Activated naive CD4-positive, alpha-beta T cell treated with anti-CD3 and anti-CD28 coated beads, Interleukin-2, amount 50 U/mL, for 24 hours (primary cell): ENCODE data around the gene RGS7.
"Not testable (repeated sequence)": the region's sequence is repeated elsewhere in the genome, so short reads cannot be mapped to it uniquely, and the experiment has no call there.

Experiments
- H3K27ac Mint-ChIP-seq: one replicate; pipeline ENCODE4 v1.8.0; 2021; ENCODE audit warnings: mild to moderate bottlenecking, mixed read lengths
- H3K27me3 Mint-ChIP-seq: one replicate; pipeline ENCODE4 v1.8.0; 2021; ENCODE audit warnings: mixed read lengths
- H3K36me3 Mint-ChIP-seq: one replicate; pipeline ENCODE4 v1.8.0; 2021; ENCODE audit warnings: mixed read lengths
- H3K4me1 Mint-ChIP-seq: one replicate; pipeline ENCODE4 v1.8.0; 2021; ENCODE audit warnings: mixed read lengths
- H3K4me3 Mint-ChIP-seq: one replicate; pipeline ENCODE4 v1.8.0; 2021; ENCODE audit warnings: mild to moderate bottlenecking, mixed read lengths
- H3K9me3 Mint-ChIP-seq: one replicate; pipeline ENCODE4 v1.8.0; 2021; ENCODE audit warnings: mixed read lengths

The RGS7 gene

GRCh38 chr1:241309651-241310050, 47.4 kb downstream of the RGS7 start:
- Mint-ChIP-seq H3K4me3 (no peak overlapping the region), H3K27me3 (no peaks in the 10 kb centered on the region), H3K4me1 (no peaks in the 10 kb centered on the region), H3K9me3 (no peaks in the 10 kb centered on the region), H3K27ac (no peak overlapping the region), H3K36me3 (no peaks in the 10 kb centered on the region)

GRCh38 chr1:241308471-241308870, 48.5 kb downstream of the RGS7 start:
- H3K9me3 Mint-ChIP-seq = peaks cover 2% of the 10 kb centered on the region
- H3K27ac Mint-ChIP-seq = no peak overlapping the region
- H3K27me3 Mint-ChIP-seq = no peaks in the 10 kb centered on the region
- no peak overlapping the region for H3K4me3 Mint-ChIP-seq
- H3K36me3 Mint-ChIP-seq = no peaks in the 10 kb centered on the region
- no peaks in the 10 kb centered on the region for H3K4me1 Mint-ChIP-seq

DNA sequence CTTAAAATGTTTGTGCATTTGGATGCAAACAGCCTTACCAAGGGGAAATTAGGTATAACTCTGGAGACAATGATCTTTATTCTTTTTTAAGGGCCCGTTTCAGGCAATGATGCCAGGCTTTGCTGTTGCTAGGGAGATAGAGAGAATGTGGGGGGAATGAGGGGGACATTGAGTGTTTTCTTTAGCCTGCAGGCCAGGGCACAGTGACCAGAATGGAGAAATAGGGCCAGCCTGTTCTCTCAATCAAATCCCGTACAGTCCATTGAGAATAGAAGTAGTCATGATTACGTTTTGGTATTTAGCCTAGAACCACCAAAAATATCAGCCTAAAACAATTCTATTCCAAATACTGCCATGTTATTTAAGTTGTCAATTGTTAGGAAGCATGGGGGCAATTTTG, 49.0 kb downstream of the RGS7 start:
- Mint-ChIP-seq H3K4me1 (no peaks in the 10 kb centered on the region), H3K36me3 (no peaks in the 10 kb centered on the region), H3K27me3 (no peaks in the 10 kb centered on the region), H3K9me3 (peaks cover 7% of the 10 kb centered on the region), H3K27ac (no peak overlapping the region), H3K4me3 (no peak overlapping the region)

DNA sequence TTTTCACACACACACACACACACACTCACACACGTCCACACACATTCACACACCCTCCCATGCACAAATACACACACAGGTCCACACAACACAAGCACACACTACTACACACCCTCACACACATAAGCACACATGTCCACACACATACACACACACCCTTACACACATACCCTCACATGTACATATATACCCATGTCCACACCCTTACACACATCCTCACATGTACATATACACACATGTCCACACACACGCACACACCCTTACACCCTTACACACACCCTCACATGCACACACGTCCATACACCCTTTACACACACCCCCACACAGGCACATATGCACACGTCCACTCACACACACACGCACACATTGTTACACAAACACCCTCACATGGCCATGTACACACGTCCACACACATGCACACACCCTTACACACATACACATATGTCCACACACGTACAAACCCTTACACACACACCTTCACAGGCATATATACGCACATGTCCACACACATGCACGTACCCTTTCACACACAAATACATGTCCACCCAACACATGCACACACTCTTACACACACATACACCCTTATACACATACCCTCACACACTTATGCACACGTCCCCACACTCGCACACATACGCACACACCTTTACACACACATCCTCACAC, 50.7 kb downstream of the RGS7 start:
- no peak overlapping the region for H3K4me3 Mint-ChIP-seq
- peaks cover 2% of the 10 kb centered on the region for H3K36me3 Mint-ChIP-seq
- H3K27me3 Mint-ChIP-seq = no peaks in the 10 kb centered on the region
- no peaks in the 10 kb centered on the region for H3K4me1 Mint-ChIP-seq
- H3K9me3 Mint-ChIP-seq = peaks cover 7% of the 10 kb centered on the region
- H3K27ac Mint-ChIP-seq = no peak overlapping the region

- not testable (repeated sequence) for H3K4me3 Mint-ChIP-seq, H3K9me3 Mint-ChIP-seq, H3K36me3 Mint-ChIP-seq, H3K4me1 Mint-ChIP-seq, H3K27me3 Mint-ChIP-seq, H3K27ac Mint-ChIP-seq
These were observed 55.0 kb downstream of the RGS7 start for GRCh38 chr1:241302024-241302423.

- H3K4me1 Mint-ChIP-seq = no peaks in the 10 kb centered on the region
- no peak overlapping the region for H3K27ac Mint-ChIP-seq
- H3K4me3 Mint-ChIP-seq = no peak overlapping the region
- H3K9me3 Mint-ChIP-seq = peaks cover 7% of the 10 kb centered on the region
- peaks cover 2% of the 10 kb centered on the region for H3K36me3 Mint-ChIP-seq
- no peaks in the 10 kb centered on the region for H3K27me3 Mint-ChIP-seq
These were observed 57.7 kb downstream of the RGS7 start for GRCh38 chr1:241299347-241299746.

- H3K4me3 Mint-ChIP-seq = no peak overlapping the region
- H3K36me3 Mint-ChIP-seq = no peaks in the 10 kb centered on the region
- H3K27ac Mint-ChIP-seq = no peak overlapping the region
- H3K27me3 Mint-ChIP-seq = no peaks in the 10 kb centered on the region
- no peaks in the 10 kb centered on the region for H3K4me1 Mint-ChIP-seq
- peaks cover 4% of the 10 kb centered on the region for H3K9me3 Mint-ChIP-seq
These were observed 64.0 kb downstream of the RGS7 start for GRCh38 chr1:241292973-241293372.

GRCh38 chr1:241291548-241291947, 65.5 kb downstream of the RGS7 start:
- H3K36me3 Mint-ChIP-seq, H3K27ac Mint-ChIP-seq, H3K4me1 Mint-ChIP-seq, H3K4me3 Mint-ChIP-seq, H3K9me3 Mint-ChIP-seq, H3K27me3 Mint-ChIP-seq: not testable (repeated sequence)

- H3K4me3 Mint-ChIP-seq = no peak overlapping the region
- no peaks in the 10 kb centered on the region for H3K36me3 Mint-ChIP-seq
- no peaks in the 10 kb centered on the region for H3K27me3 Mint-ChIP-seq
- H3K9me3 Mint-ChIP-seq = peaks cover 33% of the 10 kb centered on the region
- no peak overlapping the region for H3K27ac Mint-ChIP-seq
- no peaks in the 10 kb centered on the region for H3K4me1 Mint-ChIP-seq
These were observed 70.5 kb downstream of the RGS7 start for GRCh38 chr1:241286486-241286885.

DNA sequence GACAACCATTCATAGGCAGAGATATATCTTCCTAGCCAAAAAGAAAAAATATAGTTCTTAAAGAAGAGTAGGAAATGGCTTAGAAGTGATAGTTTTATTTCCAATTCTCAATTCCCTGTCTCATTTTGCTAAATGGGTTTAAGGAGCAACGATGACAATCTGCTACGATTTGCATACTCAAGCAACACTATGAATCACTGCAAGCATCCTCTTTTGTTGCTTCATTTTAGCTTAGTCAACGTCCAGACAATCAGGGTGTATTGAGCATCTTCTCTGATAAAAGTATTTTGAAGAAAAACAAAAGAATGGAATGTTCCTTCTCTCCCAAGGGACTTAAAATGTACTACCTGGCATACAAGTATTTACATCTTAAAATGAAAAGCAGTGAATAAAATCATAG, 80.6 kb downstream of the RGS7 start:
- Mint-ChIP-seq H3K4me1 (no peaks in the 10 kb centered on the region), H3K36me3 (peaks cover 2% of the 10 kb centered on the region), H3K9me3 (peaks cover 19% of the 10 kb centered on the region), H3K4me3 (no peak overlapping the region), H3K27me3 (no peaks in the 10 kb centered on the region), H3K27ac (no peak overlapping the region)

- Mint-ChIP-seq H3K27me3 (no peaks in the 10 kb centered on the region), H3K36me3 (peaks cover 2% of the 10 kb centered on the region), H3K9me3 (peaks cover 19% of the 10 kb centered on the region), H3K4me3 (no peak overlapping the region), H3K27ac (no peak overlapping the region), H3K4me1 (no peaks in the 10 kb centered on the region)
These were observed 81.0 kb downstream of the RGS7 start for GRCh38 chr1:241275981-241276380.

DNA sequence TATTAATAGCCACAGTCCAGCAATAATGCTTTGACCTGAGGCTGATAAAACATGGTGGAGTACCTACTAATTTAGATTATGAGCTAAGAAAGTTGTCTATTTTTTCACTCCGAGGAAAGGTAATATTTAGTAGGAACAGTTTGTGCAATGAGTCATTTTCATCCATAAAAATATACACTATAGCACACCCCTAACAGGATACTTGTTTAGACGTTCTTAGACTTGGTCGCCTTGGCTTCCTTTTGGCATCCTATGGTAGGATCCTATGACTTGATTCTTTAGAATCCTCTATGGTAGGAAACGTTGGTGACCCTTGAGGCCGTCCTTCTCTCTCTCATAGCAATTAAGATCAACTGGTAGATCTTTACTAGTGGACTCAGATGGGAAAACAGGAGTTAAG, 81.8 kb downstream of the RGS7 start:
- Mint-ChIP-seq H3K9me3 (peaks cover 19% of the 10 kb centered on the region), H3K27ac (no peak overlapping the region), H3K36me3 (peaks cover 2% of the 10 kb centered on the region), H3K4me3 (no peak overlapping the region), H3K27me3 (no peaks in the 10 kb centered on the region), H3K4me1 (no peaks in the 10 kb centered on the region)

DNA sequence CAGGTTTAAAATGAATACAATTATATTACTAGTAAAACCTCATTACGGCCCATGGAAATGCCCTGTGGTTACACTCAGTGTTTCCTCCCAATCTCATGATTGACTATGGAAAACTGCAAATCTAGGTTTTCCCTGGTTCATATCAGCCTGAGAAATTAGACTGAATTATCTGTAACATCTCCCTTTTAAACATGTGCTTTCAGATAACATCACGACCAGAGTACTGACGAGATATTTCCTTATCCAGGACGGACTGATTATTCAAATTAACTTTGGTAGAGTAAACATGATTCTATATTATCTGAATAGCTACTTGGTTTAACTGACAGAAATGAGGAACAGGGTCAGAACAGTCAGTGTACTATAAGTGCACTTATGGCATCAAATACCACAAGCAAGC, 82.3 kb downstream of the RGS7 start:
- H3K36me3 Mint-ChIP-seq = peaks cover 2% of the 10 kb centered on the region
- peaks cover 19% of the 10 kb centered on the region for H3K9me3 Mint-ChIP-seq
- H3K27me3 Mint-ChIP-seq = no peaks in the 10 kb centered on the region
- H3K4me1 Mint-ChIP-seq = no peaks in the 10 kb centered on the region
- no peak overlapping the region for H3K4me3 Mint-ChIP-seq
- H3K27ac Mint-ChIP-seq = no peak overlapping the region

- Mint-ChIP-seq H3K27me3 (no peaks in the 10 kb centered on the region), H3K4me1 (no peaks in the 10 kb centered on the region), H3K4me3 (no peak overlapping the region), H3K9me3 (peaks cover 11% of the 10 kb centered on the region), H3K36me3 (peaks cover 2% of the 10 kb centered on the region), H3K27ac (no peak overlapping the region)
These were observed 84.2 kb downstream of the RGS7 start for GRCh38 chr1:241272828-241273227.

DNA sequence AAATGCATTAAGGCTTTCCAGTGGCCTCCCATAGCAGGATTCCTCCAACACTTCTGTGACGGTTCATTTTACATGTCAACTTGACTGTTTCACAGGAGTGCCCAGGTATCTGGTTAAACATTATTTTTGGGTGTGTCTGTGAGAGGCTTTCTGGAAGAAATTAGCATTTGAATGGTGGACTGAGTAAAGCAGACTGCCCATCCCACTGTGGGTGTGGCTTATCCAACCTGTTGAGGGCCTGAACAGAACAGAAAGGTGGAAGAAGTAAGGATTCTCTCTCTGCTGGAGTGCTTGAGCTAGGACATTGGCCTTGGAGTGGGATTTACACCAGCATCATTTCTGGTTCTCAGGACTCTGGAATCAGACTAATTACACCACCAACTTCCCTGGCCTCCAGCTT, 85.6 kb downstream of the RGS7 start:
- no peak overlapping the region for H3K4me3 Mint-ChIP-seq
- H3K27ac Mint-ChIP-seq = no peak overlapping the region
- no peaks in the 10 kb centered on the region for H3K27me3 Mint-ChIP-seq
- no peaks in the 10 kb centered on the region for H3K4me1 Mint-ChIP-seq
- peaks cover 21% of the 10 kb centered on the region for H3K9me3 Mint-ChIP-seq
- peaks cover 2% of the 10 kb centered on the region for H3K36me3 Mint-ChIP-seq

- no peaks in the 10 kb centered on the region for H3K27me3 Mint-ChIP-seq
- no peak overlapping the region for H3K27ac Mint-ChIP-seq
- no peaks in the 10 kb centered on the region for H3K4me1 Mint-ChIP-seq
- no peak overlapping the region for H3K4me3 Mint-ChIP-seq
- peaks cover 29% of the 10 kb centered on the region for H3K9me3 Mint-ChIP-seq
- H3K36me3 Mint-ChIP-seq = peaks cover 2% of the 10 kb centered on the region
These were observed 87.0 kb downstream of the RGS7 start for GRCh38 chr1:241270016-241270415.

DNA sequence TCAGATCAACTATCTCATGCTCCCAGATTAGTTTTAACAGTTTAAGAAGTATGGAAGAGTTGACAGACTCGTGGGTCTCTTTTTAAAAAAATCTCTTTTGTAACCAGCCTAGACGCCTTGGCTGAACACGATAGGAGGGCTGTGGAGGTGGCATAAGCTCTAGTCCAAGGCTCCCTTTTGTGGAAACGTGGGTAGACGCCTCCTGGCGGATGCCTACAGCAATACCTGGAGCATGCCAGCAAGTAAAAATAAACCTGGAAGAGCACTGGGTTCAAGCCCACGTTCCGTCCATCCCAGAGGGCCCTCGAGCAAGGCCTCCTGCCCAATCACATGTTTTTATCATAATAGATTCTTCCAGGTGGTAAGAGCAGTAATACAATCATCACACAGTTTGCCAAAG, 87.9 kb downstream of the RGS7 start:
- Mint-ChIP-seq H3K27me3 (no peaks in the 10 kb centered on the region), H3K4me1 (no peaks in the 10 kb centered on the region), H3K27ac (no peak overlapping the region), H3K36me3 (peaks cover 2% of the 10 kb centered on the region), H3K9me3 (peaks cover 31% of the 10 kb centered on the region), H3K4me3 (no peak overlapping the region)
